CD4-positive, alpha-beta T cell treated with Interleukin-4 for 1 hour (primary cell): ENCODE data around the gene SOD1.

Experiments used
- DNase-seq, 2 donors: peaks; one replicate each; pipeline ENCODE4 v3.0.0-alpha.2; 2020 to 2022

Gene SOD1

DNA sequence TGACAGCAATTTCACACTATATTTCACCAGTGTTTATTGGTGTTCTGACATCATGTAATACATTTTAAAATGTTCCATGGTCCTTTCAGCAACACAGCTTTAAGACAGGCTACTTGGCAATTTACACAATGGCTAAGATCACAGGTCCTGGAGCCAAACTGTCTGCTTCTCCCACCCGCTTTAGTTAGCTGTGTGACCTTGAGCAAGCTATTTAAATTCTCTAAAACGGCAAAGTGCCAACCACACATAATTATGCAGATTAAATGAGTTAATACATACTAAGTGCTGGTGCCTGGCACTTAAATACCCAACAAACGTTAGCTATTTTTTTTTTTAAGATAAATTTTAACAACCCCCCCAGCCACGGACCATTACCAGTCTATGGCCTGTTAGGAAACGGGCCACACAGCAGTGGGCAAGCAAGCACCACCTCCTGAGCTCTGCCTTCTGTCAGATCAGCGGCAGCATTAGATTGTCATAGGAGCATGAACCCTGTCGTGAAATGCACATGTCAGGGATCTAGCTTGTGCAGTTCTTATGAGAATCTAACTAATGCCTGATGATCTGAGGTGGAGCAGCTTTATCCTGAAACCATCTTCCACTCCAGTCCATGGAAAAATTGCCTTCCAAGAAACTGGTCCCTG, 26.9 kb downstream of the SOD1 start:
- DNase-seq: no peak

DNA sequence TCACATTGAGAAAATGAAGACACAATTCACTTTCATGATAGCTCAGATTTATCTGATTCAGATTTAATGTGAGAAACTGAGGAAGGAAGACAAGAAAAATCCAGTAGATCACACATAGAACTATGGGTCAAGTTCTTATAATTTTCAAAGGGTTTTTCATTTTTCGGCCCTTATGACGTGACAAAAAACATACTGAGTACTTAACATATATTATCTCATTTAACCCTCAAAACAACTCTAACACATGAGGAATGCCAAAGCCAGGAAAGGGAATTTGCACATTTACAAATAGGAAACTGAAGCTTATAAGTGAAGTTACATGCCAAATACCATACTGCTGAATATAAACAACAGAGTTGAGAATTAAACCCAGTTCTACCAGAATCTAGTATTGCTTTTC, 27.6 kb downstream of the SOD1 start:
- DNase-seq: no peak

DNA sequence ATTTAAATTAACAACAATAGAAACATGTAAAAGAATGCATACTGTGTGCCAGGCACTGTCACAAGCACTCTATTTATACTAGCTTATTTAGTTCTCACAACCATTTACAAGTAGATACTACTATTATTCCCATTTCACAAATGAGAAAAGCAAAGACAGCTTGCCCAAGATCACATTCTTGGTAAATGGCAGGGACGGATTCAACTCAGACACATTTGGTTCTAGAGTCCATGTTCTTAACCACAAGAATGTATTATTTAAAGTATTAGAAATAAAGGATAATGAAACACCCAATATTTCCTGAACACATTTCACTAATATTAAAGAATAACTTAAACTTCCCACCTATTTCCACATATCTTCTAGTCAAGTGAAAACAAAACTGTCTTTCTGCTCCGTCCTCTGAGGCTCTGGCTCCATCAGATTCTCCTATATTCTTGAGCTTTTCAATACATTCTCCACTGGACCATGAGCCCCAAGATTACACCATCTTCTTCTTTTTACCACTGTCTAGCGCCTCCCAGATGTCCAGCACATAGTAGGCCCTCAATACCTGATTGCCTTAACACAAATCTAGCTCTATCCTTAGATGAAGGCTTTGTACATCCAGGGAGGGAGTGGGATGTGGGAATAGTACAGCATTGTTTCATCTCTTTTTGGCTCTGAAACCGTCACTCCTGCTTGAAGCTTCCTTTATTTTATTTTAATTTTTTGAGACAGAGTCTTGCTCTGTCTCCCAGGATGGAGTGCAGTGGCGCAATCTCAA, 29.3 kb downstream of the SOD1 start:
- no peak for DNase-seq

DNA sequence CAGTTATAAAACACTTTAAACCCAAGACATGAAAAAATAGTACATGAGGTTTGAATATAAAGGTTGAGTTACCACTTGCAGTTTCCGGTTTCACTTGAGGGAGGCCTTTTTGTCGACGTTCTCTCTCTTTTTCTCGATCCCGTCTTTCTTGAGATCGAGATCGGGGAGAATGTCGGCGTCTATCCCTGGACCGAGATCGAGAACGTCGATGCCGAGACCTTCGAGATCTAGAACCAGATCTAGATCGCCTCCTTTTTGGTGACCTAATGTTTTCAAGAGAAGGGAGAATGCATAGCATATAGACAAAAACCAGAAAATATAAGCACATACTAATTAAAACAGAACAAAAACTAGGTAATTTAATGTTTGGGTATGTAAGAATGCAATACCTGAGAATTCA, 33.7 kb downstream of the SOD1 start:
- no peak for DNase-seq

DNA sequence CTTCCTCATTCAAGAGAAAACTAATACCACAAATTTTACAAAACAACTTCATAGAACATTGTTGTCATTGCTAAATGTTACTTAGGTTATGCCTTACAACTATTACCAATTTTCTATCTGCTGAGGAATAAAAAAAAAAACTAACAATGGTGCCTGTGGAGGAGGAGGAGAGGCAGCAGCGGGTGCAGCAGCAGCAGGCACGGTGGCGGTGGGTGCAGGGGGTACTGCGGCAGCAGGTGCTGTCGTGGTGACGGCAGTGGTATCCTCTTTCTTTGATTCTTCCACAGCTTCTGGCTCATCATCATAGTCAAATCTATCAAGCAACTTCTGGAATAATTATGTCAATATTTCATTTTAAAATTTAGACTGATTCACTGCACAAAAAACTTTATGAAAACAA, 36.9 kb downstream of the SOD1 start:
- DNase-seq: no peak

- no peak for DNase-seq
Measured at GRCh38 chr21:31698461-31698860, 39.0 kb downstream of the SOD1 start.

- DNase-seq: no peak
Measured at GRCh38 chr21:31700040-31700439, 40.5 kb downstream of the SOD1 start.

- DNase-seq: no peak
Measured at GRCh38 chr21:31706562-31706961, 47.1 kb downstream of the SOD1 start.

DNA sequence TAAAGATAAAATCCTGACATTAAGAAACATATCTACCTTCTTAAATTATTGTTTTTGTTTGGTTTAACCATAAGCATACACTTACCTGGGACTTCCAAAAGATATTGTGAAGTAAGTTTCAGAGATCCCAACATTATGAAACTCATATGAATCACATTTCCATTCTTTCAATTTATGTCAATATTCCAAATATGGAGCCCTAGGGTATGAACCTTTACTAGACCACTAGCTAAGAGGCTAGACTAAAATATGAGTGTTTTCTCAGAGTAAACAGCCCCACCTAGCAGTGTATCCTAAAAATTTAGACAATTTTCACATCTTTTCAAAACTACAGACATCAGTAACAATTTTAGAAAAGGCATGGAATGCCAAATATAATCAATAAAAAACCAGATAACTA, 48.0 kb downstream of the SOD1 start:
- no peak for DNase-seq

DNA sequence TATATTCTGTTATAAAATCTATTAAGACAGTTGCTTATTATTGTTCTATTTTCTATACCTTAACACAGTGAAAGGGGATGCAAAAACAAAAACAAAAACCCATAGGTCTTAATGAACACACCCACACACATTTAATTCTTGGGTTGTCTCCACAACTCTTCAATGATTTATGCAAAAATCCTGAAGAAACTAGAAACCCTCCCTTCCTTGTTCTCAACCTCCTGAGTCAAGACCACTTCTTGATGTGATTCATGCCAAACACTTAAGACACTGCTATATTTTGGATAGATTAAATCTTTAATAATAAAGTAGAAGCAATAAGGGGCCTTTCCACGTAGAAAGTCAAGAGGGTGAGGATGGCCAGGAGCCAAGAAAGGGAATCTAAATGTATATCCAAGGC, 49.0 kb downstream of the SOD1 start:
- no peak for DNase-seq

DNA sequence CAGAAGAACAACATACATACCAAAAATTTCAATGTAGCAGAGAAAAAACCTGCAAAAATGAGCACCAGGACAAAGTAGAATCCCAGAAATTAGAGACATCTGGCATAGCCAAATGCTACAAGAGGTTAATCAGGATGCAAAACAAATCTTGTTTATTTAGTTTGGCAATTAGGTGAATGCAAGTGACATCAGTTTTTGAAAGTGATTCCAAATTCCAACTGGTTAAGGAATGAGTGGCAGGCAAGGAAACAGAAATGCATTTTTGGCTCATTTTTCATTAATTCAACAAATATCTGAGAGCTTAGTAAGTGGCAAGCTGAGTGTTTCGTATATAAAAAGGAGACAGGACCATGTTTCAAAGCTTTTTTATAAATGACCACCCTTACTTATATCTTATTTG, 51.1 kb downstream of the SOD1 start:
- no peak for DNase-seq

- DNase-seq: no peak
Measured at GRCh38 chr21:31711326-31711725, 51.8 kb downstream of the SOD1 start.

GRCh38 chr21:31711745-31712285, 52.3 kb downstream of the SOD1 start:
- no peak for DNase-seq

- DNase-seq: no peak
Measured at GRCh38 chr21:31713115-31713514, 53.6 kb downstream of the SOD1 start.

DNA sequence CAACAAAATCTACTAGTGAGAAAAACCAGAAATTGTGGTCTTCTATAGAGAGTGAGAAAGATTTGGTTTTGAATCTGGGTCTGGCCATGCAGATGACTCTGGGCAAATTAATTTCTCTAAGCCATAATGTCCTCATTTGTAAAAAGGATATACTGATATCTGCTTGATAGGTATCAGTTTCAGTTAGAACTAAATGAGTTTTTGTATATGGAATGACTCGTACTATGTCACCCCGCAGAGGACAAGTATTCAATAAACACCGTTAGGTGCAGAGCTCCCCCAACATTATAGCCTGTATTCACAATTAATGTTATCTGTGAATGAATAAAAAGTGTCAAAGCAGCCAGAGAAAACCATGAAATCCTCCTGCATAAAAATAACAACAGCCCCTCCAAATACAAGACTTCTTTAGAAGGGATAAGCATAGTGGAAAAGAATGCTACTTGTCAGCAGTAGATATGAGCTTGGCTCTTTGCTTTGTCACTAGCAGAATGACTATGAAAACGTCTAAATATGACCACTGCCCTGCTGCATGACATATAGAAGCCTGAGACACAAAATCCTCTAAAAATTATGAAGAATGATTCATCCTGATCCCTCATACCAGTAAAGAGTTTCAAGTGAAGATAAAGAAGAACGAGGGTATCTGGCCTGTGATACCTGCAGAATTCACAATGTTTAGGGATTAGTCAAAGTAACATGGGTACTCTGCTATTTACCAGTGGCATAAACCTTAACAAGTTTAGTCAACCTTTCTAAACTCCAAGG, 54.7 kb downstream of the SOD1 start:
- no peak for DNase-seq

GRCh38 chr21:31714741-31715365, 55.4 kb downstream of the SOD1 start:
- DNase-seq: no peak

GRCh38 chr21:31716106-31716505, 56.6 kb downstream of the SOD1 start:
- no peak for DNase-seq
